Ovary (tissue), 9 donors: ENCODE measurements around the gene ARHGAP44. TPM values are rescaled to one million over a fixed set of nuclear protein-coding genes. Genes with fewer than 3 reads are reported as not detected.

ENCODE experiments used
- DNase-seq, 5 donors: peaks; one replicate each; pipeline ENCODE4 v3.0.0-alpha.2; 2019 to 2020
- H3K27ac ChIP-seq, 2 donors: fragments of 200-600 bp; one replicate each; pipeline versions ENCODE4 v1.5.1 to v1.8.0; 2019 to 2022
- H3K27me3 ChIP-seq: fragments of 200-600 bp; one replicate; pipeline ENCODE4 v1.8.0; 2022
- H3K36me3 ChIP-seq: fragments of 200-600 bp; sonication (generic); one replicate; pipeline ENCODE4 v1.5.1; 2019
- H3K4me1 ChIP-seq: one replicate; pipeline ENCODE4 v1.8.1; 2013; ENCODE audit warnings: mild to moderate bottlenecking, moderate library complexity; ENCODE audit not compliant: insufficient read depth
- H3K4me3 ChIP-seq: fragments of 200-600 bp; sonication (generic); one replicate; pipeline ENCODE4 v1.5.1; 2017
- H3K9me3 ChIP-seq, 2 donors: fragments of 200-600 bp in 1 of 2; sonication (generic) in 1 of 2; one replicate each; pipeline versions ENCODE4 v1.5.1 to v1.8.1; 2013 to 2019; ENCODE audit warnings: mild to moderate bottlenecking in 1 of 2, moderate library complexity in 1 of 2
- EP300 ChIP-seq: sonication (generic); formaldehyde crosslinking; IDR thresholded peaks from one replicate; pipeline ENCODE4 v1.6.1; 2017; ENCODE audit warnings: antibody characterized with exemption
- POLR2A ChIP-seq: fragments of 450-650 bp; IDR thresholded peaks from one replicate; pipeline ENCODE4 v1.6.1; 2017; ENCODE audit warnings: antibody characterized with exemption, mild to moderate bottlenecking, moderate library complexity
- WGBS, 3 donors: extraction: QIAGEN DNeasy Blood & Tissue Kit in 1 of 3; methylation state at CpG; one replicate each; pipeline versions ENCODE4 v1.1.5 to v1.1.7; 2013 to 2017; 5-methylcytosine and 5-hydroxymethylcytosine counted together
- intact Hi-C, 4 donors: fragments of 100-400 bp; cut with DNase I; formaldehyde crosslinking; loops; one replicate each; pipeline versions ENCODE4 v1.11.0 to v1.15.1; 2022 to 2023
- polyA plus RNA-seq, 2 donors: library from polyadenylated mRNA; stranded (reverse); fragments of 200-250 nt in 1 of 2; fragments of 350-450 nt in 1 of 2; fragmentation: Illumina TruSeq in 1 of 2; extraction: RNeasy Lipid Tissue Mini Kit (QIAGEN cat#74804) in 1 of 2; gene quantifications; one replicate each; pipeline ENCODE4 v1.2.3, GENCODE V29; 2013 to 2014
- total RNA-seq, 7 donors: library from RNA; depleted of rRNA in 2 of 7; stranded (reverse); fragments of >200 nt in 2 of 7; fragmentation: NEBNext Ultra II Directional in 3 of 7; extraction: Animal tissue kit (Norgen Biotek cat#: 25700) in 3 of 7; gene quantifications; one replicate each; pipeline versions ENCODE4 v1.1.0 to v1.2.4, GENCODE V29; 2016 to 2023
- TF ChIP-seq, protein P1 (sequence below), 3 donors: fragments of 450-650 bp in 2 of 3; fragments of 200-600 bp in 1 of 3; IDR thresholded peaks; one replicate each; pipeline versions ENCODE4 v1.5.1 to v1.8.0; 2016 to 2022; ENCODE audit warnings: antibody characterized with exemption in 3 of 3, mild to moderate bottlenecking in 1 of 3
- donor health status: DM: no; HTN: no; CAD: no; lungs with moderate emphysema.
- donor health status: DM: no; HTN: no; CAD: no.
- donor health status: Bipolar disorder and iron deficiency.
- donor health status: DM: yes; HTN: yes; CAD: no.
- donor health status: DM: no; HTN: no; CAD: no.
- donor health status: DM: yes; HTN: yes; CAD: no.

ARHGAP44 gene
- total and polyA plus RNA-seq, 9 donors, result 6.8 to 16.5 (median 9.9) TPM

DNA sequence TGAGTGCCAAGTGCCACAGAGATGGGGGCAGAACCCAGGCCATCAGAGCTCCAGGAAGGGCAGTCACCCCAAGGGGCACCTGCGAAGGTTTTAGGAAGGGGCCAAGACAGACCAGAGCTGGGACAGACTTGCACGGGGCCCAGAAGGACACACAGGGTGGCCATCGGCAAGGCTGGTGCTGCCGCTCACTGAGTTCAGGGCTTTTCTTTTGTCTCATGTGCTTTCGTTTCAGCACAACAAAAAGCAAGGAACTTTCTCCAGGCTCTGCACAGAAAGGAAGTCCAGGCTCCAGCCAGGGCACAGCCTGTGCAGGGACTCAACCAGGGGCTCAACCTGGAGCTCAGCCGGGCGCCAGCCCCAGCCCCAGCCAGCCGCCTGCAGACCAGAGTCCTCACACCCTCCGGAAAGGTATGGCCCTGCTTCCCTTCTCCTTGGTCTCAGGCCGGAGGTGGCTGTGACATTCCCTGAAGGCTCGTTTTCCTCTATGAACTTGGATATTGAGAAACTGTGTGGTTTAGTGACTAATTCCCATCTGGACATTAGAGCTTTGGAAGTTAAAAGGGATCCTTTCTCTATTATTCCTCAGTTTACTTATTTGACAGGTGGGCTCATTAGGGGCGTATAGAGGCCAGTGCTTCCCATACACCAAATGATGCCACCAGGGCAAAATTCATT lies 190.7 kb downstream of the ARHGAP44 start:
- WGBS, 3 donors, result 91 to 94% (median 93%) methylated on average over 12 of the region's 12 CpGs
- TF ChIP-seq POLR2A, result no peak
- no peak for TF ChIP-seq EP300
- TF ChIP-seq, protein P1, sequence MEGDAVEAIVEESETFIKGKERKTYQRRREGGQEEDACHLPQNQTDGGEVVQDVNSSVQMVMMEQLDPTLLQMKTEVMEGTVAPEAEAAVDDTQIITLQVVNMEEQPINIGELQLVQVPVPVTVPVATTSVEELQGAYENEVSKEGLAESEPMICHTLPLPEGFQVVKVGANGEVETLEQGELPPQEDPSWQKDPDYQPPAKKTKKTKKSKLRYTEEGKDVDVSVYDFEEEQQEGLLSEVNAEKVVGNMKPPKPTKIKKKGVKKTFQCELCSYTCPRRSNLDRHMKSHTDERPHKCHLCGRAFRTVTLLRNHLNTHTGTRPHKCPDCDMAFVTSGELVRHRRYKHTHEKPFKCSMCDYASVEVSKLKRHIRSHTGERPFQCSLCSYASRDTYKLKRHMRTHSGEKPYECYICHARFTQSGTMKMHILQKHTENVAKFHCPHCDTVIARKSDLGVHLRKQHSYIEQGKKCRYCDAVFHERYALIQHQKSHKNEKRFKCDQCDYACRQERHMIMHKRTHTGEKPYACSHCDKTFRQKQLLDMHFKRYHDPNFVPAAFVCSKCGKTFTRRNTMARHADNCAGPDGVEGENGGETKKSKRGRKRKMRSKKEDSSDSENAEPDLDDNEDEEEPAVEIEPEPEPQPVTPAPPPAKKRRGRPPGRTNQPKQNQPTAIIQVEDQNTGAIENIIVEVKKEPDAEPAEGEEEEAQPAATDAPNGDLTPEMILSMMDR (IDR thresholded peaks at IDR 0.05), result no peak

DNA sequence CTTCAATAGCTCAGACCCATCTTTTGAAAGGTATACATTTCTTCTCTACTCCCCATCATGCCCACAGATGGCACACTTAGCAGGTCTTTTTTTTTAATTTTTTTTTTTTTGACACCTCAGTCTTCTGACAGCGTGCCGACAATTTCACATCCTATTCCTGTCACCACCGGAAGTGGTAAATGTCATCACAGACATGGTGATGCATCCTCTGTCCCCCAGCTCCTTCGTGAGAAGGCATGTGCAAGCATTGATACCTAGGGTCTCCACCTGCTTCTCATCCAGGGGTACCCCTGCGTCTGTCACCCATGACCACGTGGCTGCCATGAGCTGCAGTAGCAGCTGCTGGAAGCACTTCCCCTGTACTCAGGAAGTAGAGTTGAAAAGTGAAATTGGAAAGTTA lies 192.9 kb downstream of the ARHGAP44 start:
- no peak for TF ChIP-seq POLR2A
- TF ChIP-seq EP300, result no peak
- TF ChIP-seq, protein P1 (IDR thresholded peaks at IDR 0.05), result no peak

More for the DNA sequence above, 190.7 kb downstream of the ARHGAP44 start:
- H3K36me3 ChIP-seq, result no peaks in the 10 kb centered on the region
- H3K27ac ChIP-seq, result no peak overlapping the region
- no peaks in the 10 kb centered on the region for H3K9me3 ChIP-seq
- no peaks in the 10 kb centered on the region for H3K27me3 ChIP-seq
- no peaks in the 10 kb centered on the region for H3K4me1 ChIP-seq
- no peak for DNase-seq
- H3K4me3 ChIP-seq, result no peak overlapping the region
- intact Hi-C loops, result no loop called here

DNA sequence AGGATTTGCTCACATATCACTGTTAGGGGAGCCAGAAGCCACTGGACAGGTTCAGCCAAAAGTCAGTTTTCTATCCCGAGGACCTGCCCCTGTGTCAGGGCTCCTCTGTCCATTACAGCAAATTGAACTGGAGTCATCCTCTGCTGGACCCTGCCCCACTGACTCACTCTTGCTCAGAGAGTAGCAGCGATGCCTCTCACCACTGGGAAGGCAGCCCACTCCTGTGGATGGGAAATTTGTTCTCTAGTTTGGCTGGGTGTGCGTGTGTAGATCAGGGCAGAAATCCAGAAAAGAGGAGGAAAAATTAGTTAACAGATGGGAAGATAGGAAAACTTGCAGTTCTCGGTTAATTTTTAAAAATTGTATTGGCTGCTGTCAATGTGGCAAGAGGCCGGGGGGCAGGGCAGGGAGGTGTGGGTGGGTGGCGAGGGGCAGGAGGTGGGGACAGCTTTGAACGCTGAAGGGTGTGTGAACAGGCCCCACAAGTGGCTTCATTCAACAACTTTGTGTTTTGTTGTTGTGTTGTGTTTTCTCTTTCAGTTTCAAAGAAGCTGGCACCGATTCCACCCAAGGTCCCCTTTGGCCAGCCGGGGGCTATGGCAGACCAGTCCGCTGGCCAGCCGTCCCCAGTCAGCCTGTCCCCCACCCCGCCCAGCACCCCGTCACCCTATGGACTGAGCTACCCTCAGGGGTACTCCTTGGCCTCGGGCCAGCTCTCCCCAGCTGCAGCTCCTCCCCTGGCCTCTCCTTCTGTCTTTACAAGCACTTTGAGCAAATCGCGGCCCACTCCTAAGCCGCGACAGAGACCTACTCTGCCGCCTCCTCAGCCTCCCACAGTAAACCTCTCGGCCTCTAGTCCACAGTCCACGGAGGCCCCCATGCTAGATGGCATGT lies 194.9 kb downstream of the ARHGAP44 start:
- 67 to 68% (median 67%) methylated on average over 21 of the region's 21 CpGs for WGBS, 3 donors
- Histone ChIP-seq H3K27ac (no peak overlapping the region), H3K27me3 (no peaks in the 10 kb centered on the region), H3K36me3 (no peaks in the 10 kb centered on the region), H3K4me1 (no peaks in the 10 kb centered on the region), H3K9me3 (no peaks in the 10 kb centered on the region), H3K4me3 (no peak overlapping the region)
- DNase-seq, result peak in 4 of 5 donors; percentile 34 to 63 (median 50)
- TF ChIP-seq EP300 (no peak), POLR2A (no peak)
- TF ChIP-seq, protein P1 (IDR thresholded peaks at IDR 0.05), result no peak
- intact Hi-C loops, result no loop called here

More for the DNA sequence above, 192.9 kb downstream of the ARHGAP44 start:
- H3K4me3 ChIP-seq, result no peak overlapping the region
- 87 to 93% (median 91%) methylated on average over 6 of the region's 6 CpGs for WGBS, 3 donors
- H3K4me1 ChIP-seq, result no peaks in the 10 kb centered on the region
- no peaks in the 10 kb centered on the region for H3K9me3 ChIP-seq
- intact Hi-C loops, result no loop called here
- no peak overlapping the region for H3K27ac ChIP-seq
- DNase-seq, result no peak
- H3K27me3 ChIP-seq, result no peaks in the 10 kb centered on the region
- no peaks in the 10 kb centered on the region for H3K36me3 ChIP-seq

DNA sequence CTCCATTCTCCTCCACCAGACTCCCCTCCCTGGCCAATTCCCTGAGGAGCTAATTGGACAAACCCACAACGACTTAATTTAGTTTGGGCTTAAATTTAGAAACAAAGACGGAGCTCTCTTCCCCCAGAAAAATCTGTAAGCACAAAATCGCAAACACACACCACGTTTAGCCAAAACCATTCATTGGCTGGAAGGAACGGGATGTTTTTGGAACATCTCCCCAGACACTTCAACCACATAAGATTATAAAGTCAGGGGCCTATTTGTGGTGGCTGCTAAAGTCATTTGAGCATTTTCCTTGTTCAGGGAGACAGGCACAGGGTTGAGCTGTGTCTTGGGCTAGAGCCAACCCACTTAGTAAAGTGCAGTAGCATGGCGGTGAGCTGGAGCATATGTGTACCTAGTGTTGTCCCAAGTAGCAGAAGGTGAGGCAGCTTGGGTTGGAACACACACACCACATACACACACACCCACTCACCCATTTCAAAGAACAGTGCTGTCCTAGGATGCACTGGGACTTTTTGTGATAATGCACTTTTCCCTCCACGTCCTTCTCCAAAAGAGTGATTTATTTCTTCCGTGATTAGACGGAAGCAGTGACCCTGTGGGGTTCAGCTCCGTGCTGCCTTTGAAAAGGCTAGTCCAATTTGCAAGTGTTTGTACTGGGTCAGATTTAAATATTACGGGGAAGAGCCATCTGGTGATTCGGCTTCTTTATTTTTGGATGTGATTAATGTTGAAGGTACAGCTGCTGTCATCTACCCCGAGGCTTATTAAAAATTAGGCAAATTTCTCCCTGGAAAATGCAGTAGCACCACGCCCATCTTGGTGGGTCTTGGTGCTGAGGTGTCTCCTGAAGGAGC lies 196.4 kb downstream of the ARHGAP44 start:
- TF ChIP-seq, protein P1 (IDR thresholded peaks at IDR 0.05), result no peak
- TF ChIP-seq EP300 (no peak), POLR2A (no peak)
- H3K27ac ChIP-seq, result no peak overlapping the region
- H3K36me3 ChIP-seq, result no peaks in the 10 kb centered on the region
- no peak for DNase-seq
- H3K27me3 ChIP-seq, result no peaks in the 10 kb centered on the region
- intact Hi-C loops, result no loop called here
- no peaks in the 10 kb centered on the region for H3K4me1 ChIP-seq
- no peak overlapping the region for H3K4me3 ChIP-seq
- whole genome bisulfite sequencing, 3 donors, result 23 to 29% (median 26%) methylated on average over 14 of the region's 14 CpGs
- H3K9me3 ChIP-seq, result no peaks in the 10 kb centered on the region
